Keratinocyte (primary cell): Measurements from ENCODE around the gene KHDRBS1.

Source experiments
- EZH2 ChIP-seq: IDR thresholded peaks from one replicate; pipeline ENCODE4 v1.6.1; 2012; ENCODE audit warnings: inconsistent platforms, mild to moderate bottlenecking, low read length, moderate library complexity
- TF ChIP-seq, protein P1 (sequence below), 3 experiments: IDR thresholded peaks in 1 of 3; conservative IDR thresholded peaks in 1 of 3; optimal IDR thresholded peaks in 1 of 3; 2 replicates in 2 of 3; 3 replicates in 1 of 3; pipeline versions ENCODE3 to v1.5.1; 2011; ENCODE audit warnings: low read length in 3 of 3, mild to moderate bottlenecking in 3 of 3, moderate library complexity in 2 of 3, control low read depth in 1 of 3, inconsistent platforms in 1 of 3; ENCODE audit not compliant: insufficient read depth in 2 of 3; ENCODE audit errors: extremely low read depth in 1 of 3

DNA sequence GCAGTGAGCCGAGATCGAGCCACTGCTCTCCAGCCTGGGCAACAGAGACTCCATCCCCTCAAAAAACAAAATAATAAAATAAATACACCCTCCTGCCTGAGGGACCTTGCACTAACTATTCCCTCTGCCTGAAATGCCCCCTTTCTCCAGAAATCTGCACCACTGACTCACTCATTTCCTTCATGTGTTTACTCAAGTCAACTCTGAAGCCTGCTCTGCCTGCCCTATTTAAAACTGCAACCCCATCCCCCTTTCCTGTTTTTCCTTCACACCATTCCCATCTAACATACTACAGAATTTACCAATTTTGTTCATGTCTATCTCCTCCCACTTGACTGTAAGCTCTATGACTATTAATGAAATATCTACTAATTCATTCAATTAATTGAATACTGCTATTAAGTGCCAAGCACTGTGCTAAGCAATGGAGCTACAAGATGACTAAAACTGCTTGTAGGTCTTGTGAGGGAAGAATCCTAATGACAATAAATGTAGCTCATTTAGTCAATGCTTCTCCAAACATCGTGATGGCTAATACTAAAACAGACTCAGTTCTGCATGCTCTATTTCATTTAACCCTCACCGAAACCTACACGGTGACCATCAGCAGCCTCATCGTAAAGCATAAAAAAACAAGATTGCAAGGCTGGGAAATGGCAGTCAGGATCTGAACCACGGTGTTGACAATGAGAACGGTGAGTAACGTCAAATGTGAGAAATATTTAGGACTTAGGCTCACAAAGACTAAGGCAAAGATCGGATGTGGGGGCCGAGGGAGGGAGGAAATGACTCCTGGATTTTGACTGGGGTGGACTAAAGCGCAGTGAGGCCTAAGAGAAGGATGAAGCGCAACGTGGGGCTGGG is 58.3 kb downstream of the KHDRBS1 start:
- TF ChIP-seq, protein P1, sequence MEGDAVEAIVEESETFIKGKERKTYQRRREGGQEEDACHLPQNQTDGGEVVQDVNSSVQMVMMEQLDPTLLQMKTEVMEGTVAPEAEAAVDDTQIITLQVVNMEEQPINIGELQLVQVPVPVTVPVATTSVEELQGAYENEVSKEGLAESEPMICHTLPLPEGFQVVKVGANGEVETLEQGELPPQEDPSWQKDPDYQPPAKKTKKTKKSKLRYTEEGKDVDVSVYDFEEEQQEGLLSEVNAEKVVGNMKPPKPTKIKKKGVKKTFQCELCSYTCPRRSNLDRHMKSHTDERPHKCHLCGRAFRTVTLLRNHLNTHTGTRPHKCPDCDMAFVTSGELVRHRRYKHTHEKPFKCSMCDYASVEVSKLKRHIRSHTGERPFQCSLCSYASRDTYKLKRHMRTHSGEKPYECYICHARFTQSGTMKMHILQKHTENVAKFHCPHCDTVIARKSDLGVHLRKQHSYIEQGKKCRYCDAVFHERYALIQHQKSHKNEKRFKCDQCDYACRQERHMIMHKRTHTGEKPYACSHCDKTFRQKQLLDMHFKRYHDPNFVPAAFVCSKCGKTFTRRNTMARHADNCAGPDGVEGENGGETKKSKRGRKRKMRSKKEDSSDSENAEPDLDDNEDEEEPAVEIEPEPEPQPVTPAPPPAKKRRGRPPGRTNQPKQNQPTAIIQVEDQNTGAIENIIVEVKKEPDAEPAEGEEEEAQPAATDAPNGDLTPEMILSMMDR (optimal IDR thresholded peaks at IDR 0.05 in 1 of 3, IDR thresholded peaks at IDR 0.05 in 1 of 3, conservative IDR thresholded peaks at IDR 0.05 in 1 of 3; ENCODE audit: extremely low read depth in 1 of 3, insufficient read depth in 2 of 3, low read length in 3 of 3): no peak
- TF ChIP-seq EZH2: no peak
